Activated CD8-positive, alpha-beta T cell treated with anti-CD3 and anti-CD28 coated beads for 36 hours (primary cell): Measurements from ENCODE around the gene FRRS1. TPM values are rescaled to one million over a fixed set of nuclear protein-coding genes. Genes with fewer than 3 reads are reported as not detected.

ENCODE experiments used
- ATAC-seq: fragments of 200-7000 bp; cut with Tn5 transposase; one replicate; pipeline ENCODE4 v1.10.0; 2021; ENCODE audit warnings: mild to moderate bottlenecking, moderate library complexity
- CTCF ChIA-PET: fragments of 350-600 bp; sonication (Branson Sonifier 250); formaldehyde crosslinking; loops from one replicate; lab custom pipeline; 2021; ENCODE audit warnings: antibody characterized with exemption; lab: Charles Lee
- POLR2A ChIA-PET: fragments of 350-600 bp; sonication (Branson Sonifier 250); formaldehyde crosslinking; loops from one replicate; lab custom pipeline; 2021; ENCODE audit warnings: antibody characterized with exemption; lab: Charles Lee
- DNase-seq: peaks from one replicate; pipeline ENCODE4 v3.0.0-alpha.2; 2020
- H3K27ac Mint-ChIP-seq: one replicate; pipeline ENCODE4 v1.8.0; 2021; ENCODE audit warnings: mild to moderate bottlenecking, mixed read lengths
- H3K27me3 Mint-ChIP-seq: one replicate; pipeline ENCODE4 v1.8.0; 2021; ENCODE audit warnings: mixed read lengths
- H3K36me3 Mint-ChIP-seq: one replicate; pipeline ENCODE4 v1.8.0; 2021; ENCODE audit warnings: low read depth, mixed read lengths
- H3K4me1 Mint-ChIP-seq: one replicate; pipeline ENCODE4 v1.8.0; 2021; ENCODE audit warnings: low read depth, mixed read lengths
- H3K4me3 Mint-ChIP-seq: one replicate; pipeline ENCODE4 v1.8.0; 2021; ENCODE audit warnings: mild to moderate bottlenecking, moderate library complexity, mixed read lengths
- H3K9me3 Mint-ChIP-seq: one replicate; pipeline ENCODE4 v1.8.0; 2021; ENCODE audit warnings: mixed read lengths
- intact Hi-C: fragments of 100-400 bp; cut with micrococcal nuclease; formaldehyde crosslinking; loops from one replicate; pipeline ENCODE4 v1.10.0; 2022
- total RNA-seq, 2 experiments: library from RNA; stranded (reverse); gene quantifications; one replicate each; pipeline ENCODE4 v1.2.3, GENCODE V29; 2021
- TF ChIP-seq, protein P1 (sequence below): fragments of 200-600 bp; IDR thresholded peaks from one replicate; pipeline ENCODE4 v1.8.0; 2022; ENCODE audit warnings: antibody characterized with exemption, mild to moderate bottlenecking

The FRRS1 gene
- total RNA-seq, 2 experiments from 2014 or later = 4.0 to 4.2 TPM

DNA sequence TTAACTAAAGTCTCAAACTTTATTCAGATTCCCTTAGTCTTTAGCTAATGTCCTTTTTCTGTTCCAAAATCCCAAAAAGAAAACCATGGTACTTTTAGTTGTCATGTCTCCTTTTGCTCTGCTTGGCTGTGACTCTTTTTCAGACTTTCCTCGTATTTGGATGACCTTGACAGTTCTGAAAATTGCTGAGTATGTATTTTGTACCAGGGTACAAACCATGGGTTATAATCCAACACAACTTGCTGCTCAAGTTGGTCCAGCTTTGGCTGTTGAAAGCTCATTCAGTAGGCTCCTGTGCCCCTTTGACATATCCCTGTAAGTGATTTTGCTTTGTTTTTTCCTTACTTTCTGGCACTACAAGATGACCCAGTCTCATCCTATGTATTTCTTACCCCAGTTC, 68.9 kb downstream of the FRRS1 start:
- Mint-ChIP-seq H3K4me1 (no peaks in the 10 kb centered on the region), H3K4me3 (no peak overlapping the region), H3K9me3 (no peaks in the 10 kb centered on the region), H3K27ac (no peak overlapping the region), H3K27me3 (peaks cover 23% of the 10 kb centered on the region), H3K36me3 (no peaks in the 10 kb centered on the region)
- DNase-seq = no peak
- CTCF ChIA-PET = no interaction called here
- intact Hi-C loops = no loop called here
- TF ChIP-seq, protein P1, sequence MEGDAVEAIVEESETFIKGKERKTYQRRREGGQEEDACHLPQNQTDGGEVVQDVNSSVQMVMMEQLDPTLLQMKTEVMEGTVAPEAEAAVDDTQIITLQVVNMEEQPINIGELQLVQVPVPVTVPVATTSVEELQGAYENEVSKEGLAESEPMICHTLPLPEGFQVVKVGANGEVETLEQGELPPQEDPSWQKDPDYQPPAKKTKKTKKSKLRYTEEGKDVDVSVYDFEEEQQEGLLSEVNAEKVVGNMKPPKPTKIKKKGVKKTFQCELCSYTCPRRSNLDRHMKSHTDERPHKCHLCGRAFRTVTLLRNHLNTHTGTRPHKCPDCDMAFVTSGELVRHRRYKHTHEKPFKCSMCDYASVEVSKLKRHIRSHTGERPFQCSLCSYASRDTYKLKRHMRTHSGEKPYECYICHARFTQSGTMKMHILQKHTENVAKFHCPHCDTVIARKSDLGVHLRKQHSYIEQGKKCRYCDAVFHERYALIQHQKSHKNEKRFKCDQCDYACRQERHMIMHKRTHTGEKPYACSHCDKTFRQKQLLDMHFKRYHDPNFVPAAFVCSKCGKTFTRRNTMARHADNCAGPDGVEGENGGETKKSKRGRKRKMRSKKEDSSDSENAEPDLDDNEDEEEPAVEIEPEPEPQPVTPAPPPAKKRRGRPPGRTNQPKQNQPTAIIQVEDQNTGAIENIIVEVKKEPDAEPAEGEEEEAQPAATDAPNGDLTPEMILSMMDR = no peak
- POLR2A ChIA-PET = no interaction called here
- ATAC-seq = no peak

DNA sequence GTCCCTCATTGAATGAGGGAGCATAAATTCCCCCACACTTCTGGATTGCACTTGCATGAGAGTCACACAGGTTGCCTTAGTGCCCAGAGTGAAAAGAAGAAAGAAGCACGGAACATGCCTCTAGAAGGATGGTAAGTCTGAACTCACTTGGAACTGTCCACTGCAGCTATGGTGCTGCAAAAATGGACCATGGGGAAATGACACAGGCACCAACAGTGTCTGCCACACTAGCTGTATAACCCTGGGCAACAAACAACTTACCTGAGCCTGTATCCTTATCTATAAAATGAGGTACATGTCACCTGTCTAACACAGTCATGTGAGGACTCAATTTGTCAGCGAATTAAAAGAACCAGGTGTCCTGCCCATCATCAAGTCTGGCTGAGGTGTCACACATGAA, 69.8 kb downstream of the FRRS1 start:
- no peak overlapping the region for H3K4me3 Mint-ChIP-seq
- CTCF ChIA-PET = interaction anchor here (3.3 kb wide), 1 partner anchor 12 kb away, joined by 13 read pairs; no protein-coding TSS in a partner anchor
- intact Hi-C loops = no loop called here

DNA sequence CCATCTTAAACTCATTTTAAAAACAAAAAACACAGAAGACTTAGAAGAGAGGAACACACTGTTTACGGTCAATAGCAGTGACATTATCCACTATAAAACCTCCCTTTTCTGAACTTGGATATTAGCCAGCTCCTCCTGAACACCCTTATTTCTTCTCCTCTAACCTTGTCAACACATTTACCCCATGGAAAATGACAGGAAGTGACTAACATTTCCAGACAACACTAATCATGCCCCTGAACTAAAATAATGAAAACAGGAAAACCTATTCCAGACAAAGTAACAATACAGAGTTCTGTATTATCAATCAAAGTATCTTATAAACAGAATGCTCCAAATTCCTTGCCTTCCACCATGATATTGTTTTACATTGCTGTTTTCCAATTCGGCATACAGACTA, 75.3 kb downstream of the FRRS1 start:
- TF ChIP-seq, protein P1 = no peak
- ATAC-seq (no peak), DNase-seq (no peak)
- POLR2A ChIA-PET = no interaction called here
- no peaks in the 10 kb centered on the region for H3K4me1 Mint-ChIP-seq
- no peaks in the 10 kb centered on the region for H3K9me3 Mint-ChIP-seq
- H3K27me3 Mint-ChIP-seq = peaks cover 5% of the 10 kb centered on the region
- H3K36me3 Mint-ChIP-seq = no peaks in the 10 kb centered on the region
- no peak overlapping the region for H3K27ac Mint-ChIP-seq
- no peak overlapping the region for H3K4me3 Mint-ChIP-seq
- CTCF ChIA-PET = interaction anchor here (1.0 to 1.6 kb wide), 2 partner anchors 11 to 164 kb away, joined by 3 to 4 read pairs; no protein-coding TSS in a partner anchor
- intact Hi-C loops = no loop called here

More for the DNA sequence above, 69.8 kb downstream of the FRRS1 start:
- Mint-ChIP-seq H3K27me3 (peaks cover 22% of the 10 kb centered on the region), H3K36me3 (no peaks in the 10 kb centered on the region), H3K4me1 (no peaks in the 10 kb centered on the region), H3K27ac (no peak overlapping the region), H3K9me3 (no peaks in the 10 kb centered on the region)
- ATAC-seq = no peak
- no peak for DNase-seq
- POLR2A ChIA-PET = no interaction called here
- TF ChIP-seq, protein P1 = no peak

DNA sequence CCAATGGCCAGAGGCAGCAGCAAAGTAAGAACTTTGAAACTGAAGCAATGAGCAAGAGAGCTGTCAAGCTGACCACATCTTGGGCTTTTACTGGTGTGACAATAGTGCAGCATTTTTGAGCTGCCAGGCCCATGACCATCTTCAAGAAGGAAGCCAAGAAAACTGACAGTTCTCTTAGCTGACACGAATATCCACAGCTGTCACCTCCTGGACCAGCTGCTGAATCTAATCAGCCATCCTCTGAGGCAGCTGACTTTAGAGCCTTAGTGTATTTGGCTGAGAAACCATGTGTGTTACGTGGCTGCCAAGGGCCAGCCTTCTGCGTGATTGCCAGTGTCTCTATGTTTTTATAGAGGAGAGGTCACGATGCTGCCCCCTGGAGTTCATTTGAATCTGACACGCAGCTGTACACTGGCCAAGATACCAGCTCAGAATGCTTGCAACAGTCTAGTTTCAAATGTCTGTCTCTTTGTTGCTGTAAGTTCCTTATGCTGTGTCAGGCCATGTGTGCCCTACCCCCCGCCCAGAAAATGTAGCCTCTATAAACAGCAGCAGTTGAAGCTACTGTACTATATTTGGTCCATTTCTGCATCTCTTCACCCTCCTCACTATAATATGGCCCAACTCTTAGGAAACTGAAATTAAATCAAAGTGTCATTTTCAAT, 80.8 kb downstream of the FRRS1 start:
- Mint-ChIP-seq H3K36me3 (no peaks in the 10 kb centered on the region), H3K4me1 (no peaks in the 10 kb centered on the region), H3K27ac (no peak overlapping the region), H3K27me3 (no peaks in the 10 kb centered on the region), H3K4me3 (no peak overlapping the region), H3K9me3 (no peaks in the 10 kb centered on the region)
- intact Hi-C loops = loop anchor here (10.0 kb wide), 1 partner anchor 501 kb away; no protein-coding TSS in a partner anchor
- TF ChIP-seq, protein P1 = peak; percentile 74
- ChIA-PET POLR2A (no interaction called here), CTCF (interaction anchor here (0.6 to 2.8 kb wide), 23 partner anchors 10 to 936 kb away, joined by 3 to 13 read pairs (median 5); no protein-coding TSS in a partner anchor)
- DNase-seq (peak; percentile 71), ATAC-seq (peak; percentile 86)

DNA sequence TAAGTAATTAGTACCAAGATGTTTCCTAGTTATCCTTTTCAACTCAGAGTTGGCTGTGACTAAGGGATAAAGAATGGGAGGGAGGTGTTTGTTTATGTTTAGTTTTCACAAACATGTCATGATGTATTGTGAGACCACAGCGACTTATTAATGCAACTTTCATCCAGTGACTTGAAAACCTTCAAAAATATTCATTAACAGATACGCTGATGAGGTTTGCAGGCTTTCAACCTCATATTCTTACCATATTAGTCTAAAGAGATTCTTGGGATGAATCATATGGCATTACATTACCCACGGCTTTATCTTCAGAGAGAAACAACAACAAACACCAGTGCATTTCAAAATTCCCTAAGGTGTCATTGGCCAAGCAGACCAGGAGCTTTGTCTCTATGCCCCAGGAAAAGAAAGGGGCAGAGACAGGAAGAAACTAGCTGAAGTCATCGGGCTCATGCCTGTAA, 84.1 kb downstream of the FRRS1 start:
- H3K36me3 Mint-ChIP-seq = no peaks in the 10 kb centered on the region
- intact Hi-C loops = loop anchor here (10.0 kb wide), 1 partner anchor 498 kb away; no protein-coding TSS in a partner anchor
- POLR2A ChIA-PET = no interaction called here
- no peak for ATAC-seq
- H3K9me3 Mint-ChIP-seq = no peaks in the 10 kb centered on the region
- H3K4me1 Mint-ChIP-seq = no peaks in the 10 kb centered on the region
- TF ChIP-seq, protein P1 = no peak
- H3K27ac Mint-ChIP-seq = no peak overlapping the region
- DNase-seq = no peak
- H3K27me3 Mint-ChIP-seq = no peaks in the 10 kb centered on the region
- H3K4me3 Mint-ChIP-seq = no peak overlapping the region
- CTCF ChIA-PET = interaction anchor here (0.7 to 1.2 kb wide), 2 partner anchors 8 to 50 kb away, joined by 3 read pairs; no protein-coding TSS in a partner anchor
